IPS-NIHi7 (cell line): ENCODE data around the gene KANSL1.

Source experiments
- DNase-seq: peaks from one replicate; pipeline ENCODE4 v3.0.0; 2012; ENCODE audit warnings: mixed read lengths; ENCODE audit errors: extremely low spot score

KANSL1 gene

DNA sequence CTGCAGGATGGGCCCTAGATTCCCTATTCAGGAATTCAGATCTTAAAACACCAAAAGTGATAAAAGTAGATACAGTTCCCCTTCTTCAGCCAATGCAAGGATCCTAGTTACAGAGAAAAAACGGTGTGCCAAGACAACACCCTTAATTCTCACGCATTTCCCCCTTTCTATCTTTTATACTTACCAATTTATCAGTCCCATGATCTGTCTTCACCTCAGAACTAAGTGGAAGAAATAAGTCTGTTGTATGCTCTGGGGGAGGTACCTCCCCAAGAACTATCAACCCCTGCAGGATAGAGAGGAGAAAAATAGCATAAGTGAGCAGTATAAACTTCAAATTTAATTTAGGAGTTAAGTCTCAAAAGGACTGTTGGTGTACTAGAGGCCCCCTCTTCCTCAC lies 111.0 kb downstream of the KANSL1 start:
- no peak for DNase-seq

DNA sequence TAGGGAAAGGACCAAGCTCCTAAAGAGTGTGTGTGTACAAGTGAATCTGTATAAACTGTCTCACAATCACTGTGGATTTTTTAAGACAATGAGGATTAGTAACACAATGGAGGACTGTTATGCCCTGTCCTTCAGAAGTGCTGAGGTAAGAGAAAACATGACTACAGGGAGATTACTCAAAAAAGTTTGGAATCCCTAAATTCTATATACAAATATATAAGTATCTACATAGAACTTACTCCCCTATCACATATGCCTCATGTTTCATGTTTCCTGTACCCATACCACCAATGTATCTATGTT lies 112.3 kb downstream of the KANSL1 start:
- no peak for DNase-seq

DNA sequence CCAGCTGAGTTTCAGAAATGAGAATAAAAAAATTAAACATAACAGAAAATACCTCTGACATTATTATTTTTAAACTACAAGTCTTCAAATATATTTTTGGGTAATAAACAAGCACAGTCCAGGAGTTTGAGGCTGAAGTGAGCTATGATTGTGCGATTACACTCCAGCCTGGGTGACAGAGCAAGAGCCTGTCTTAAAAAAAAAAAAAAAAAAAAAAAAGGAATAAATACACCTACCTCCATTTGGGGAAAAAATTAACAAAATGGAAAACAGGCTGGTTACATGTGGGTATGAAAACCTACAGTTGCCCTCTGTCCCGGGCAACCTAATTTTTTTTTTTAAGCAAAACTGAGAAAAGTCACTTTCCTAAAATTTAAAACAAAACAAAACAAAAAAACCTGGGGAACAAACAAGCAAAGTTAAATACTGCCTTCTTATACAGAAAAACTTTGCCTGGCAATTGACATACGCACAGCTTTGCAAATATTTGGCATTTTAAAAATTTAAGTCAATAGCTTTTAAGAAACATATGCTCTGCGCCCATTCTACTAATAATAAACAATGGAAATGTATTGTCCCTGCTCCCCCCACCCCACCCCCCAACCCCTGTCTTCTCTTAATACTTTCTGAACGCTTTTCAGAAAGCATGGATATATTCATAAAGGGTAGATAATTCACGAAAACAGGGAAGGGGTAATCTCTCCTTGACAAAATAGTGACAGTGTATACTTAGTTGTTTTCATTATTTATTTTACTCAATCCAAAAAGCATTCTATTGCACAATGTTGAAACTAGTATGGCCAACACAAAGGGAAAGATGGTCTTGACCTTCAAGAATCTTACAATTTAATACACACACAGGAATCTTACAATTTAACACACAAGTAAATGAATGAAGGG lies 112.9 kb downstream of the KANSL1 start:
- DNase-seq: no peak

DNA sequence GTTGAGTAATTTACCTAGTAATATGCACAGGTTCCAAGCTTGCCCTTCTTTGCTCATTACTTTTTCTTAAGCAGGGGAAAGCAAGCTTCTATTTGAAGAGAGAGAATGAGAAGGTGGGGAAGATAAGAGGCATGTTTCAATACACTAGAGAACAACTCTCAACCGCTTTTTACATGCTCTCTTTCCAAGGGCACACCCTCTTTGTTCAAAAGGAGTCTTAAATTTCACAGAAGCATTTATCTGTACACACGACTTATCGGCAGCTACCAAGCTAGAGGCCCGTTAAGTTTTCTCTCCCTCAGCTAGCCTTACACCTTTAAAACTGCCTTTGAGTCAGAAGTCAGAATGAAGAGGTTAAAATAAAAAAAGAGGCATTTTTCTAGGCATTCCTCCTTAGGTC lies 114.6 kb downstream of the KANSL1 start:
- no peak for DNase-seq

DNA sequence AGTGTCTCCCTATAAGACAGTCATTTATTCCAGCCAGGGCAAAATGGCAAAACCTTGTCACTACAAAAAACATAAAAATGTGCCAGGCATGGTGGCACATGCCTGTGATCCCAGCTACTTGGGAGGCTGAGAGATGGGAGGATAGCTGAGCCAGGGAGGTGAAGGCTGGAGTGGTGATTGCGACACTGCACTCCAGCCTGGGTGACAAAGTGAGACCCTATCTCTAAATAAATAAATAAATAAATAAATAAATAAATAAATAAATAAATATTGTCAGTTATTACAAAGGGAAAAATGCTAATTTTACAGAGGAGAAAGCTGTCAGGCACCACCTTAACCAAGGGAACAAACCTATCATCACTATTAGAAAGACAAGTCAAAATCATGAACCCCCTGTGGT lies 118.7 kb downstream of the KANSL1 start:
- no peak for DNase-seq

DNA sequence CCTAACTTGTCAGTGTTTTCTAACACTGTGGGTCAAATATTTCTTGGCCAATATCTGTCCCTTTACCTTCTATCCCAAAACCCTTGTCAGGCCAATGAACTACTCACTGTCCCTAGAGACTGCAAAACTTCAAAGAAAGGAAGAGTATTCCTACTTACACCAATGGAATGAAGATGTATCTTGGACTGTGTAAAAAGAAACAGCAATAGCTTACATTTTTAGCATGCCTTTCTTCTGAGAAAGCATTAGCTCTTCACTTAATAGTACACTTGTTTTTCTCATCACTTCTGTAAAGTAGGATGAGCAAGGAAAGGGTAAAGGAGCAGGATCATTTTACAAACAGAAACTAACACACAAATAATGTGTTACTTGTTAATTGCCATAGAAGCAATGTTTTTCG lies 120.2 kb downstream of the KANSL1 start:
- no peak for DNase-seq

DNA sequence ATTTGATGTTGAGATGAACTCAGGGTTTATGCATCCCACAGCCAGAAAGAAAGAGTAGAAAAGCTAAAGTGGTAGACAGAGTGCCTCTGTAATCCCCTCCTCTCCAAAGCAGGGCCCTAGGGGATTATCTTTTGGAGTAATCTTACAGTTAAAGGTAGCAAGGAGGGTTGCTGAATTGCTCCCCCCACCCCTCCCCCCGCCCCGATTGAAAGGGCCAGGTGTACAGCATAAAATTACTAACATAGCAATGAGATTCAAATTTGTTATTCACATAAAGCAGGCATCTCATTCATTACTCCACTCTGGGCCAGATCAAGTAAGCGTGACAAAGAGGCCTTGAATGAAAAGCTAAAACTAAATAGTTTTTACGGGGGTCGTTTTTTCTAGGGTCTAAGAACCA lies 121.4 kb downstream of the KANSL1 start:
- no peak for DNase-seq

DNA sequence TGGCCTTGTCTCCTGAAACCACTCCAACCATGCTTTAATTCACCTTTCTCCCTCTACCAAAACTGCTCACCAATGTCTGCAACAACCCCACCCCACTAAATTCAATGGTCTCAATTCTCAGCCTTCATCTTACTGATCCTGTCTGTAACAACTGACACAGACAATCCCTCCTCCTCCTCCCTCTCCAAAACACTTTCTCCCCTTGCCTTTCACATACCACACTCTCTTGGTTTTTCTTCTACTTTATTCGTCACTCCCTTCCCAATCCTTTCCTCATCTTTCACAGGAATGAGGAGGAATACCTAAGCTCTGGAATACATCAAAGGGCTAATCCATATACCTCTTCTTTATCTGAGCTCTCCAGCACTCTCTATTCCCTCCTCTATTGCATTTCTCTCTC lies 128.8 kb downstream of the KANSL1 start:
- DNase-seq: no peak

DNA sequence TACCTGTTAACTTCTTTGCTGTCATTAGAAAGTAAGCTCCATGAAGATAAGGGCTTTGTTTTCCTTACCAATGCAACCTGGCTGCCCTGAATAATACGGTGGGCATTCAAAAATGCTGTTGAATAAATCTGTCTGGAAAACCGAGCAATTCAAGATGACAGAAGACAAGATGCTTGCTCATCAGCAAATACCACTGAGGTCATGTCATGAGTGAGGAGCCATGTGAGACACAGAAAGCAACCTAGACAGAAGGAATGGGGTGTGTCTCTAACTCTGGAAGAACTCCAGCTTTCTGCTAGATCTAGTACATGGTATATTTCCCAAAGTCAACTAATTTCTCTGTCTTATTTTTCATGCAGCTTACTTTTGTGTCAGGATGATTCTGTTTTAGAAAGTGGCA lies 130.0 kb downstream of the KANSL1 start:
- no peak for DNase-seq

DNA sequence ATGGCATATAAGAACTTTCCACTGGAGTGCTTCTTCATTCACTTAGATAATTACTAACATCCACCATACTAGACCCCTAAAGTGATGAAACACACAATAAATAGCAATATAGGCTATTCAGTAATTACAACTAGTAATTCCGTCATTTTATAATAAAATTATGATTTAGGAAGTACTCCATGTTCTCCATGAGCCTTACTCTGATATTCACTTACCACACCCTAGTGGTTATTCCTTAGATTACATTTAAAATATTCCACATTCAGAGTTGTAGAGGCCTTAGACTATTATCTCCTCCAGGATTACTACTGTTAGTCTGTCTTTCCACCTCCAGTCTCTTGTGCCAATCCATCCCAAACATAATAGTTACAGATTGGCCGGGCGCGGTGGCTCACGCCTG lies 131.8 kb downstream of the KANSL1 start:
- DNase-seq: peak; percentile 26

DNA sequence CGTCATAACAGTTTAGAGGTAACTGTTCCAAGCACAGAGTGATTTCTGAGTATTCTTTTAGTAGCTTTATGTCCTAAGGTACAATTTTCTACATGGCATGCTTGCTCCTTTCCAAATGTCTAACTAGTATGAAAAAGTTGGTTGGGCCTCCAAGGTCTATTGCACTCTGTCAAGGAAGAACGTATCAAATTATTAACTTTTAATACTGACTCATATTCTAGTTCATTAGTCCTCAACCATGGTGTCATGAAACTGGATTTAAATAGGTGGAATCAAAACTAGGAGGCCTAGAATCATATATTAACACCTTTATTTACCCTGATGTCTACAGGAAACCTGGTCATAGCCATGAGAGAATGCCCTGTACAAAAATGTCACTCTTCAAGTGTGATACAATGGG lies 132.8 kb downstream of the KANSL1 start:
- no peak for DNase-seq

DNA sequence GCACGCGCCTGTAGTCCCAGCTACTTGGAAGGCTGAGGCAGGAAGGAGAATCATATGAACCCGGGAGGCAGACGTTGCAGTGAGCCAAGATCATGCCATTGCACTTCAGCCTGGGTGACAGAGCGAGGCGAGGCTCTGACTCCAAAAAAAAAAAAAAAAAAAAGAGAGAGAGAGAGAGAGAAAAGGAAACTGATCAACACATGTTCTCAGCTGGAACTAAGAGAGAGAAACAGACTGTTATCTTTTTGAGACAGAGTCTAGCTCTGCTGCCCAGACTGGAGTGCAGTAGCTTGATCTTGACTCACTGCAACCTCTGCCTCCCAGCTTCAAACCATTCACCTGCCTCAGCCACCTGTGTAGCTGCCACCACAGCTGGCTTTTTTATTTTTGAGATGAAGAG lies 133.7 kb downstream of the KANSL1 start:
- DNase-seq: no peak

DNA sequence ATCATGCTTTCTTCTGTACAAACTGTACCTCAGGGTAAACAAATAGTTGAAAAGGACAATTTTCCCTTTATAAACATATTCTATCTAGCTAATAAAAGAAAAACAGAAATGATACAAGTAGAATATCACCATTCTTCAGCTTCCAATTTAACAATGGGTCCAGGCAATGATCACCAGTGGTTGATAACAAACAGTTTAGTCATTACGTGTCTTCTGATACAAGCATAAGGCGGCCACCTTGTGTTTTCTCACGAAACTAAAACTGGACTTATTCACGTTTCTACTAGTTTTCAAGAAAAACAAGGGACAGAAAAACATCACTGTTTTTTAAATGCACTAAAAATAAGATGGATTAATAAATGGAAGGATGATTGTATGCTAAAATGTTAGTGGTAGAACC lies 135.9 kb downstream of the KANSL1 start:
- no peak for DNase-seq

DNA sequence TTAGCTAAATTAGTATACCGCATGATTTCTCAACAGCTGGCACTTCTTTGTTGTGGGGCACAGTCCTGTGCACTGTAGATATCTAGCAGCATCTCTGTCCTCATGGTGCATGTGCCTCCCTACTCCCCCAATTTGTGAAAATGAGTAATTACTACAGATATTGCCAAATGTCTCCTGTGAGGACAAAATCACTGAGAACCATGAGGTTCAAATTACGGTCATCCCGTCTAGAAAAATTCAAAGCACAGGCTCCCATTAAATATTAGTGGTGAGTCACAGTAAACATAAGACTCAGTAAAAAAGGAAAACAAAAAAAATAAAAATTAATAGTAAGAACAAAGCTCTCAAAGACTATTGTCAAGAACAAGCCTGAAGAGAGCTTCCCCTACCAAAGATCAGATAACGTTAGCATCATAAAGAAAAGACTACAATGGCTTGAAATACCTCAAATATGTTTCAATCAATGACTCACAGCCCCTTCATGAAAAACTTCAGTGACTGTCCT lies 136.4 kb downstream of the KANSL1 start:
- DNase-seq: no peak

DNA sequence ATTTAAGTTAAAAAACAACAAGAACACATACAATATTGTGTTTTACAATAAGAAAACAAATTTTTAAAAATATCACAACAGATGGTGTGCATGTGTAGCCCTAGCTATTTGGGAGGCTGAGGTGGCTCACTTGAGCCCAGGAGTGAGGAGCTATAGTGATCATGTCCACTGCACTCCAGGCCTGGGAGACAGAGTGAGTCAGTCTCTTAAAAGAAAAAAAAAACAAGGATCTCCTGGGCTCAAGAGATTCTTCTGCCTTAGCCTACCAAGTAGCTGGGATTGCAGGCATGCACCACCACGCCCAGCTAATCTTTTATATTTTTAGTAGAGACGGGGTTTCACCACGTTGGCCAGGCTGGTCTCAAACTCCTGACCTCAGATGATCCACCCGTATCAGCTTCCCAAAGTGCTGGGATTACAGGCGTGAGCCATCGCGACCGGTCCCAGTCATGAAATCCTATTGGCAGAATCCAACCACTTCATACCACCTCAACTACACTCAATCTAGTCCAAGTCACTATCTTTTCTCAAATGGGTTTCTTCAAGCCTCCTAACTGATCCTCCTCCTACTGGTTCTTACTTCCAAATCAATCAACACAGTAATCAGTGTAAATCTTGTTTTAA lies 139.2 kb downstream of the KANSL1 start:
- DNase-seq: no peak

DNA sequence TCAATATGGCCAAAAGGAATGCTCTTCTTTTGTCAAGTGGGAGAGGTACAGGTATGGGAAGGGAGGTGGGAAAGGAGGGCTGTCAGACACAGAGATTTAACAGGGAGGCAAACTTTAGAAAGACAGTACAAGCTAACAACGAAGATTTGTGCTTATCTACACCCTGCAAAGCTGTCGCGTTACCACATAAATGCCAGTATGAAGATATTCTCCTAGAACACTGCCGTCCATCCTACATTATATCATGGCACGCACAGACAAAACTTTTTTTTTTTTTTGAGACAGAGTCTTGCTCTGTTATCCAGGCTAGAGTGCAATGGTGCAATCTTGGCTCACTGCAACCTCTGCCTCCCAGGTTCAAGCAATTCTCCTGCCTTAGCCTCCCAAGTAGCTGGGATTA lies 143.6 kb downstream of the KANSL1 start:
- no peak for DNase-seq

DNA sequence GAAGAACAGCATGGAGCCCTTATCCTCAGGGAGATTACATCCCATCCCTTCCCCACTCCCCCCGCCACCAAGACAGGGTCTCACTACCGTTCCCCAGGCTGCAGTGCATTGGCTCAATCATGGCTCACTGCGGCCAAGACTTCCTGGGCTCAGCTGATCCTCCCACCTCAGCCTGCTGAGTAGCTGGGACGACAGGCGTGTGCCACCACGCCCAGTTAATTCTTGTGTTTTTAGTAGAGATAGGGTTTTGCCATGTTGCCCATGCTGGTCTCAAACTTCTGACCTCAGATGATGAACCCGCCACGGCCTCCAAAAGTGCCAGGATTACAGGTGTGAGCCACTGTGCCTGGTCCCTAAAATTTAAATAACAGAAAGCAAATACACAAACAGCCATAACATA lies 145.4 kb downstream of the KANSL1 start:
- no peak for DNase-seq

DNA sequence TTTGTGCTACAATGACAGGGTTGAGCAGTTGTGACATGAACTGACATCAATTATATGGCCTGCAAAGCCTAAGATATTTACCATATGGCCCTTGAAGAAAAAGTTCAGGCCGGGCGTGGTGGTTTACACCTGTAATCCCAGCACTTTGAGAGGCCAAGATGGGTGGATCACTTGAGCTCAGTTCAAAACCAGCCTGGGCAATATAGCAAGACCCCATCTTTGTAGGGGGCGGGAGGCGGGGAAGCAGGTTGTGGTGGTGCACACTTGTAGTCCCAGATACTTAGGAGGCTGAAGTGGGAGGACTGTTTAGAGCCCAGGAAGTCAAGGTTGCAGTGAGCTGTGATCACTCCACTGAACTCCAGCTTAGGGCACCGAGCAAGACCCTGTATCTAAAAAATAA lies 145.8 kb downstream of the KANSL1 start:
- DNase-seq: no peak

DNA sequence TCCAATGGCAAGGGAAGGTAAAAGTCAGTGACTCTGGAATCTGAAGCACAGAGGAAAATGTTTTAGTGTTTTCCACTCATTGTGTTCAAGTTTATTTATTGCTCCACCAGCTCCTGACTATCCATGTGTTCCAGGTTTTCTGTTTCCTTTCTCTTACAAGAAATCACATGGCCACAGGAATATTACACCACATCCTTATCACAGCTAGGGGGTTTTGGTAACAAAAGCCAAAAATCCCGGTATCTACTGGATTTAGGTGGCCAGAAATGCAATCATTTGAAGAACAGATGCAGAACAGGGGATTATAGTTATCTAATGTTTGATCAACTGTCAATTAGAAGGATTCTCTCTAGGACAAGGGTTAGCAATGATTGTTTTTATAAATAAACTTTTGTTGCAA lies 146.3 kb downstream of the KANSL1 start:
- DNase-seq: no peak

DNA sequence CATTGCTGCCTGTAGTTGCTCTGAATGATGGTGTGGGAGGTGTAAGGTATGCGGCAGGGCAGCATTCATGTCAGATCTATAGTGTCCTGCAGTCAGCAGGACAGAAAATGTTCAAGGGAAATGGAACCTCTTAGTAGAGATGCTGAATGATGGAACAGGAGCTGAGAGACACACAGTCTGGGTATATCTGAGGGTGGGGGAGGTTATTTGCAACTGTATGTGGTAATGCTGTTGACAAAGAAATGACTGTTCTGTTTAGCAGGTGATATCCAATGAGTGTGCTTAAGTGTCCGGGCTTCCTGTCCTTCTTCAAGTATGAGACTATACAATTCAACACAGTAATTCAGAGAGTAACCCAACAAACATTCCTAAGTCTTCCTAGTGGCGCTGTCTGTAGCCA lies 147.6 kb downstream of the KANSL1 start:
- DNase-seq: no peak

DNA sequence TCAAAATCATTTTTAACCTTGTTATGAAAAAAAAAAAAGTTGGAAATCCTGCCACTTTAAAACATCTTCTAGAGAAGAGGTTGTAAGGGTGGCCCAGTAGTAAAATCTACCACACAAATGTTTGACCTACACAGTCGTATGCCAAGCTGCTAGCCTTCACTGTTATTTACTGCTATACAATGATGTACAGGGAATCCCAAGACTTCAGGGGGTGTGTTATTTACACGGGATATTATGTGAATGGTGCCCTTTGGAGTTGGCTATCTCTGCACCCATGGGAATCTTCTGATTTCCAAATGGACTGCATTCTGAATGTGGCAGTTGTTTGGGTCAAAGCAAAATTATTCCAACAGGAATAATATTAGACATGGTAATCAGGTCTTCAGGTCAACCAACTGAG lies 148.2 kb downstream of the KANSL1 start:
- no peak for DNase-seq

DNA sequence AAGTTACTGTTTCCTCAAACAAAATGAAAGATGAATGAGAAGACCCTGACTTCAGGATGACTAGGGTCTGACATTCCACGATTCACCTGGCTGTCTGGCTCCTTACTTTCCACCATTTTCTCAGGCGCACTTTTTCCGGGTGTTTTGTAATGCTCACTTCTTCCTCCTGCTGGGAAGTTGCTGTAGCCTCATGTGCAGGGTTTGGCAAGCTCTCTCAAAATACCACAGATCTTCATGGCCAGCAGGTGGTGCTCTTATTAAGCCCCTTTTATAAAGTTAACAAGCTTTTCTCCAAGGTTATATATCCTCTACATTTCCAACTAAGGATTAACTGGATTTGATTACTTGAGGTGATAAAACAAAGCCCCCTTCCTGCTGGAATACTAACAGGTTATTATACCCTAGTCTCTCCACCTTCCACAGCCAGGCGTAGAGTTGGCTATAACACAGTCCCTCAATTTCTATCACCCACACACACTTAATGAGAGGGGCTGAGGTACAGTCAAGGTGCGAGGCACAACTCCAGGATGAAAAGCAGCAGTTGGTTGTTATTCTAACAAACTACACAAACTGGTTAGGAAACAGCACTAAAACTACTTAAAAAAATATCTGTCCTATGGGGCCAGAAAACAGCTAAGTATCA lies 148.8 kb downstream of the KANSL1 start:
- DNase-seq: peak; percentile 82

DNA sequence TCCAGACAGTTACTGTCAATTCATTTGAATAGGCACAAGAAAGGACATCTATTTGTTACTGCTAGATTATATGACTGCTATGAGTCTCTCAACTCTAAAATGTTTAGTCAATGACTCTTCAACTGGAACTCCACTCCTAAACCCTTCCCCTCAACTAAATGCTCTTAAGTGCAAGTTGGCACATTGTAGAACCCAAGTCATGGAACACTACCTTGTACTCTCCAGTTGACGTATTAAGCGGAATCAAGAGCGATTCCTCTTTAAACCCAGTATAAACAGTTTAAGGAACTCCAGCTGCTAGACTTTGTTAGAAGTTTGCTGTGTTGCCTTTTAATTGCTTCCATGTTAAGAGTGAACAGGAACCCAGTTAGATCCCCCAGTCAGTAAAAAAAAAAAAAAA lies 149.6 kb downstream of the KANSL1 start:
- no peak for DNase-seq
